GM18499 (cell line): ENCODE data around the gene SND1.

Source experiments
- ATAC-seq: cut with Tn5 transposase; IDR thresholded peaks from one replicate; pipeline ENCODE4 v1.9.1; 2021; ENCODE audit warnings: moderate number of reproducible peaks; ENCODE audit not compliant: insufficient read depth, unreplicated experiment

SND1 gene

GRCh38 chr7:128115821-128116723 lies 464.1 kb downstream of the SND1 start:
- no peak for ATAC-seq

- no peak for ATAC-seq
These were observed 464.7 kb downstream of the SND1 start for GRCh38 chr7:128116740-128117139.

GRCh38 chr7:128117691-128118090 lies 465.7 kb downstream of the SND1 start:
- no peak for ATAC-seq

- no peak for ATAC-seq
These were observed 467.0 kb downstream of the SND1 start for GRCh38 chr7:128119036-128119435.

- ATAC-seq = no peak
These were observed 468.1 kb downstream of the SND1 start for GRCh38 chr7:128120116-128120515.

GRCh38 chr7:128120976-128121490 lies 469.0 kb downstream of the SND1 start:
- ATAC-seq = no peak

- ATAC-seq = no peak
These were observed 469.9 kb downstream of the SND1 start for GRCh38 chr7:128121711-128122530.

GRCh38 chr7:128122576-128123290 lies 470.7 kb downstream of the SND1 start:
- no peak for ATAC-seq

GRCh38 chr7:128123291-128124037 lies 471.5 kb downstream of the SND1 start:
- no peak for ATAC-seq

GRCh38 chr7:128124786-128125185 lies 472.8 kb downstream of the SND1 start:
- no peak for ATAC-seq

GRCh38 chr7:128125816-128126215 lies 473.8 kb downstream of the SND1 start:
- ATAC-seq = no peak

GRCh38 chr7:128128401-128128800 lies 476.4 kb downstream of the SND1 start:
- no peak for ATAC-seq

GRCh38 chr7:128129224-128129864 lies 477.4 kb downstream of the SND1 start:
- ATAC-seq = no peak

GRCh38 chr7:128131115-128131514 lies 479.1 kb downstream of the SND1 start:
- ATAC-seq = no peak

GRCh38 chr7:128131731-128132130 lies 479.7 kb downstream of the SND1 start:
- ATAC-seq = no peak

GRCh38 chr7:128132426-128133069 lies 480.6 kb downstream of the SND1 start:
- ATAC-seq = no peak

GRCh38 chr7:128135159-128135514 lies 483.1 kb downstream of the SND1 start:
- ATAC-seq = no peak

GRCh38 chr7:128135515-128136214 lies 483.7 kb downstream of the SND1 start:
- ATAC-seq = peak; percentile 68
